H9 (cell line): Measurements from ENCODE around the gene ZNF132. TPM values are rescaled to one million over a fixed set of nuclear protein-coding genes. Genes with fewer than 3 reads are reported as not detected.

Experiments used
- DNase-seq: peaks from one replicate; pipeline ENCODE4 v3.0.0-alpha.2; 2017
- H2AFZ ChIP-seq: one replicate; pipeline ENCODE4 v1.6.1; 2013; ENCODE audit warnings: mild to moderate bottlenecking, low read length, control low read depth, moderate library complexity
- H2AK5ac ChIP-seq: 2 replicates; pipeline ENCODE4 v1.6.1; 2013; ENCODE audit warnings: low read length, control low read depth, mixed read lengths; ENCODE audit not compliant: insufficient read length
- H2BK120ac ChIP-seq: one replicate; pipeline ENCODE4 v1.6.1; 2013; ENCODE audit warnings: low read depth, mild to moderate bottlenecking, low read length, control low read depth, inconsistent platforms; ENCODE audit not compliant: poor library complexity, severe bottlenecking
- H2BK12ac ChIP-seq: 2 replicates; pipeline ENCODE4 v1.6.1; 2013; ENCODE audit warnings: low read length, control low read depth, mixed read lengths, low read depth; ENCODE audit not compliant: insufficient read length
- H2BK15ac ChIP-seq: 2 replicates; pipeline ENCODE4 v1.6.1; 2013; ENCODE audit warnings: low read depth, low read length, control low read depth
- H2BK20ac ChIP-seq: one replicate; pipeline ENCODE4 v1.6.1; 2013; ENCODE audit warnings: low read depth, mild to moderate bottlenecking, low read length, control low read depth, inconsistent platforms; ENCODE audit not compliant: poor library complexity, severe bottlenecking
- H2BK5ac ChIP-seq: 2 replicates; pipeline ENCODE4 v1.6.1; 2013; ENCODE audit warnings: low read length, control low read depth, mixed read lengths; ENCODE audit not compliant: insufficient read length
- H3K14ac ChIP-seq: 2 replicates; pipeline ENCODE4 v1.6.1; 2013; ENCODE audit warnings: low read length, control low read depth; ENCODE audit not compliant: insufficient read depth
- H3K18ac ChIP-seq: 2 replicates; pipeline ENCODE4 v1.6.1; 2013; ENCODE audit warnings: low read depth, mild to moderate bottlenecking, mixed read lengths, low read length, control low read depth; ENCODE audit not compliant: insufficient read length
- H3K23ac ChIP-seq: 2 replicates; pipeline ENCODE4 v1.6.1; 2013; ENCODE audit warnings: low read length, control low read depth, mixed read lengths, low read depth; ENCODE audit not compliant: insufficient read length
- H3K23me2 ChIP-seq: 2 replicates; pipeline ENCODE4 v1.6.1; 2013; ENCODE audit warnings: low read depth, mild to moderate bottlenecking, mixed read lengths, low read length, control low read depth; ENCODE audit not compliant: insufficient read length, poor library complexity, severe bottlenecking
- H3K27ac ChIP-seq: 2 replicates; pipeline ENCODE4 v1.5.1; 2013; ENCODE audit warnings: low read length, control low read depth, mixed read lengths, low read depth; ENCODE audit not compliant: insufficient read length
- H3K27me3 ChIP-seq: 2 replicates; pipeline ENCODE4 v1.6.1; 2013; ENCODE audit warnings: low read length, control low read depth, inconsistent platforms; ENCODE audit not compliant: insufficient read depth
- H3K4ac ChIP-seq: 2 replicates; pipeline ENCODE4 v1.6.1; 2013; ENCODE audit warnings: low read depth, mild to moderate bottlenecking, control low read depth, inconsistent platforms, low read length, moderate library complexity
- H3K4me1 ChIP-seq: 2 replicates; pipeline ENCODE4 v1.6.1; 2013; ENCODE audit warnings: low read length, control low read depth, inconsistent platforms; ENCODE audit not compliant: insufficient read depth
- H3K4me2 ChIP-seq: 2 replicates; pipeline ENCODE4 v1.6.1; 2013; ENCODE audit warnings: low read length, control low read depth, mixed read lengths; ENCODE audit not compliant: insufficient read length, insufficient read depth
- H3K56ac ChIP-seq: 2 replicates; pipeline ENCODE4 v1.6.1; 2013; ENCODE audit warnings: low read depth, mild to moderate bottlenecking, mixed read lengths, low read length, control low read depth; ENCODE audit not compliant: insufficient read length
- H3K79me1 ChIP-seq: 2 replicates; pipeline ENCODE4 v1.6.1; 2013; ENCODE audit warnings: low read depth, mild to moderate bottlenecking, moderate library complexity, low read length, control low read depth, inconsistent platforms; ENCODE audit not compliant: insufficient read depth, poor library complexity, severe bottlenecking
- H3K79me2 ChIP-seq: 2 replicates; pipeline ENCODE4 v1.6.1; 2013; ENCODE audit warnings: low read length, control low read depth, inconsistent platforms; ENCODE audit not compliant: insufficient read depth
- H3K9ac ChIP-seq: 2 replicates; pipeline ENCODE4 v1.6.1; 2013; ENCODE audit warnings: low read length, control low read depth, mixed read lengths; ENCODE audit not compliant: insufficient read length; ENCODE audit errors: extremely low read depth
- H3K9me3 ChIP-seq: one replicate; pipeline ENCODE4 v1.6.1; 2013; ENCODE audit warnings: low read depth, low read length, inconsistent platforms; ENCODE audit not compliant: control insufficient read depth
- H3T11ph ChIP-seq: one replicate; pipeline ENCODE4 v1.6.1; 2013; ENCODE audit warnings: mild to moderate bottlenecking, low read length, control low read depth, inconsistent platforms
- H4K20me1 ChIP-seq: one replicate; pipeline ENCODE4 v1.6.1; 2013; ENCODE audit not compliant: control insufficient read depth, insufficient read length, insufficient read depth
- H4K5ac ChIP-seq: 2 replicates; pipeline ENCODE4 v1.6.1; 2013; ENCODE audit warnings: low read depth, mild to moderate bottlenecking, mixed read lengths, low read length, control low read depth; ENCODE audit not compliant: insufficient read length
- H4K8ac ChIP-seq: replicated peaks from 2 replicates; pipeline ENCODE4 v1.6.1; 2013; ENCODE audit warnings: low read length, control low read depth, mixed read lengths, low read depth; ENCODE audit not compliant: insufficient read length
- H4K91ac ChIP-seq: 2 replicates; pipeline ENCODE4 v1.6.1; 2013; ENCODE audit warnings: low read depth, mild to moderate bottlenecking, moderate library complexity, mixed read lengths, low read length, control low read depth; ENCODE audit not compliant: insufficient read length
- H3K27ac Mint-ChIP-seq, 3 experiments: 2 replicates in 2 of 3; 3 replicates in 1 of 3; pipeline ENCODE4 v1.8.0; 2020 to 2021; ENCODE audit warnings: mixed read lengths in 3 of 3, mild to moderate bottlenecking in 1 of 3, moderate library complexity in 1 of 3
- H3K27me3 Mint-ChIP-seq: 2 replicates; pipeline ENCODE4 v1.8.0; 2021; ENCODE audit warnings: low read depth, mild to moderate bottlenecking, moderate library complexity, mixed read lengths
- H3K36me3 Mint-ChIP-seq, 3 experiments: 2 replicates in 2 of 3; 3 replicates in 1 of 3; pipeline ENCODE4 v1.8.0; 2020 to 2021; ENCODE audit warnings: low read depth in 3 of 3, mixed read lengths in 3 of 3; ENCODE audit not compliant: insufficient read depth in 1 of 3
- H3K4me1 Mint-ChIP-seq, 2 experiments: 2 replicates each; pipeline ENCODE4 v1.8.0; 2020; ENCODE audit warnings: mixed read lengths in 2 of 2
- H3K4me3 Mint-ChIP-seq, 2 experiments: 2 replicates in 1 of 2; 3 replicates in 1 of 2; pipeline ENCODE4 v1.8.0; 2020 to 2021; ENCODE audit warnings: mild to moderate bottlenecking in 2 of 2, mixed read lengths in 2 of 2, moderate library complexity in 1 of 2
- H3K9me3 Mint-ChIP-seq, 2 experiments: 2 replicates in 1 of 2; 3 replicates in 1 of 2; pipeline ENCODE4 v1.8.0; 2020; ENCODE audit warnings: mild to moderate bottlenecking in 2 of 2, mixed read lengths in 2 of 2, moderate library complexity in 1 of 2
- WGBS: extraction: QIAGEN DNeasy Blood & Tissue Kit; methylation state at CpG from one replicate; pipeline ENCODE4 v1.1.7; 2013; ENCODE audit warnings: missing lambda C conversion rate, low lambda C conversion rate, mixed read lengths; ENCODE audit not compliant: insufficient read length; ENCODE audit errors: extremely low coverage; 5-methylcytosine and 5-hydroxymethylcytosine counted together
- total RNA-seq: library from RNA; stranded (reverse); gene quantifications from 2 replicates; pipeline ENCODE4 v1.2.1, GENCODE V29; 2021
- TF ChIP-seq, protein P1 (sequence below): fragments of 200-600 bp; sonication (generic); conservative IDR thresholded peaks from 3 replicates; pipeline ENCODE4 v1.8.0; 2021; ENCODE audit warnings: antibody characterized with exemption, mild to moderate bottlenecking

ZNF132 gene
- total RNA-seq, 1 experiment from 2014 or later = 0.24 TPM

DNA sequence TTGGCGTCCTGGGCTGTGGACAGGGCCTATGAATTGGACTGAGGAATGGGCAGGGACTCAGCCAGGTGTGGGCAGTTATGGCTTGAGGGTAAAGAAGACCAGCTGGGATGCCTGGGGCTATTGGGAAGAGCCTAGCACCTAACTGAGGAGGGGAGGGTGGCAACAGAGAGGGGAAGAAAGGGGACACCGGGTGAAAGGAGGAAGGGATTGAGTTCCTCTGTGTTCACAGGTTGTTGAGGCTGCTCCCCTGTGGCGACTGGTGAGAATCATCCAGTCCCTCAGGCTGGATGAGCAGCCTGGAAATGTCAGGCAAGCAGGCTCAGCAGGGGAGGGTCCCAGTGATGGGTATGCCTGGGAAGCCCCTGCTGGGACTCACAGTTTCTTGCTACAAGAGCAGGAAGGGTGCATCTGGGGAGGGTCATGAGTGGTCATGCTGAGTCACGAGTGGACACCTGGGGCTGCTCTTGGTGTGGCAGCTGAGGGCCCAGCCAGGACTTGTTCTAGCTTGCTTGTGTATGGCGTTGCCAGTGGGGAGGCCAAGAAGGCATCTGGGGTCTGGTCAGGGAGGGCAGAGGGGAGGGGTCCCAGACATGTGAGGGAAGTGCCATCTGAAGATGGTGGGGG is 28.4 kb upstream of the ZNF132 start:
- peaks cover 2 to 20% (median 4%) of the 10 kb centered on the region in 3 experiments; a peak in 6 of 7 replicates for H3K36me3 Mint-ChIP-seq
- H2BK5ac ChIP-seq = no peak overlapping the region
- WGBS = no CpG with 5 or more reads among the region's 5 CpGs
- no peak overlapping the region for H3K56ac ChIP-seq
- peaks cover 9% of the 10 kb centered on the region for H3K27me3 Mint-ChIP-seq
- H3K4me2 ChIP-seq = no peak overlapping the region
- no peak overlapping the region for H3T11ph ChIP-seq
- peak overlapping the region in 1 of 3 experiments; percentile 96; a peak in 2 of 7 replicates for H3K27ac Mint-ChIP-seq
- H3K27ac ChIP-seq = no peak overlapping the region
- H3K9me3 Mint-ChIP-seq = no peaks in the 10 kb centered on the region; a peak in 1 of 5 replicates
- H4K20me1 ChIP-seq = no peaks in the 10 kb centered on the region
- H4K5ac ChIP-seq = no peak overlapping the region
- no peak overlapping the region for H2AFZ ChIP-seq
- H3K4me1 Mint-ChIP-seq = peaks cover 10 to 14% of the 10 kb centered on the region in 2 experiments
- no peaks in the 10 kb centered on the region for H3K4me1 ChIP-seq
- H4K8ac ChIP-seq = no peak overlapping the region
- TF ChIP-seq, protein P1, sequence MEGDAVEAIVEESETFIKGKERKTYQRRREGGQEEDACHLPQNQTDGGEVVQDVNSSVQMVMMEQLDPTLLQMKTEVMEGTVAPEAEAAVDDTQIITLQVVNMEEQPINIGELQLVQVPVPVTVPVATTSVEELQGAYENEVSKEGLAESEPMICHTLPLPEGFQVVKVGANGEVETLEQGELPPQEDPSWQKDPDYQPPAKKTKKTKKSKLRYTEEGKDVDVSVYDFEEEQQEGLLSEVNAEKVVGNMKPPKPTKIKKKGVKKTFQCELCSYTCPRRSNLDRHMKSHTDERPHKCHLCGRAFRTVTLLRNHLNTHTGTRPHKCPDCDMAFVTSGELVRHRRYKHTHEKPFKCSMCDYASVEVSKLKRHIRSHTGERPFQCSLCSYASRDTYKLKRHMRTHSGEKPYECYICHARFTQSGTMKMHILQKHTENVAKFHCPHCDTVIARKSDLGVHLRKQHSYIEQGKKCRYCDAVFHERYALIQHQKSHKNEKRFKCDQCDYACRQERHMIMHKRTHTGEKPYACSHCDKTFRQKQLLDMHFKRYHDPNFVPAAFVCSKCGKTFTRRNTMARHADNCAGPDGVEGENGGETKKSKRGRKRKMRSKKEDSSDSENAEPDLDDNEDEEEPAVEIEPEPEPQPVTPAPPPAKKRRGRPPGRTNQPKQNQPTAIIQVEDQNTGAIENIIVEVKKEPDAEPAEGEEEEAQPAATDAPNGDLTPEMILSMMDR = no peak
- H3K27me3 ChIP-seq = no peaks in the 10 kb centered on the region
- no peak overlapping the region for H3K4ac ChIP-seq
- H3K18ac ChIP-seq = no peak overlapping the region
- H4K91ac ChIP-seq = no peak overlapping the region
- no peak overlapping the region for H2BK12ac ChIP-seq
- H3K23me2 ChIP-seq = no peaks in the 10 kb centered on the region
- H2BK20ac ChIP-seq = no peak overlapping the region
- H3K79me1 ChIP-seq = no peaks in the 10 kb centered on the region
- no peak overlapping the region for H3K23ac ChIP-seq
- H2BK120ac ChIP-seq = no peak overlapping the region
- H3K4me3 Mint-ChIP-seq = peak overlapping the region; percentile 79 to 84
- no peak for DNase-seq
- no peak overlapping the region for H2AK5ac ChIP-seq
- H3K9me3 ChIP-seq = no peaks in the 10 kb centered on the region
- no peaks in the 10 kb centered on the region for H3K79me2 ChIP-seq
- no peak overlapping the region for H3K14ac ChIP-seq
- H2BK15ac ChIP-seq = no peak overlapping the region
- no peak overlapping the region for H3K9ac ChIP-seq
